SK-N-SH (cell line): ENCODE data around the gene RPL29. TPM values are rescaled to one million over a fixed set of nuclear protein-coding genes. Genes with fewer than 3 reads are reported as not detected.

Experiments used
- CTCF ChIA-PET: fragments of 300-600, 350-600 bp; formaldehyde crosslinking; extraction: SDS; loops from one replicate; lab custom pipeline; 2021; lab: Yijun Ruan, JAX
- POLR2A ChIA-PET: fragments of 350-600 bp; sonication (Branson Sonifier 250); formaldehyde crosslinking; extraction: SDS; loops from one replicate; lab custom pipeline; 2020; ENCODE audit warnings: antibody characterized with exemption, inconsistent platforms; lab: Yijun Ruan, JAX
- DNase-seq: peaks from one replicate; pipeline ENCODE4 v3.0.0; 2012
- H2AFZ ChIP-seq: fragments of 200-600 bp; sonication (generic); 2 replicates; pipeline ENCODE4 v1.8.1; 2016; ENCODE audit warnings: antibody characterized with exemption, mild to moderate bottlenecking, low read depth
- H3F3A ChIP-seq: fragments of 200-600 bp; sonication (generic); replicated peaks from 2 replicates; pipeline ENCODE3; 2016; ENCODE audit warnings: antibody characterized with exemption, mild to moderate bottlenecking; ENCODE audit not compliant: insufficient read depth
- H3K27ac ChIP-seq, 2 experiments: fragments of 200-500 bp in 1 of 2; fragments of 200-600 bp in 1 of 2; sonication (Bioruptor generic) in 1 of 2; sonication (generic), shearing (Covaris generic) in 1 of 2; 2 replicates each; pipeline versions ENCODE4 v1.5.1 to v1.6.1; 2014 to 2016; ENCODE audit warnings: low read depth in 2 of 2, inconsistent platforms in 1 of 2, low read length in 1 of 2, mild to moderate bottlenecking in 1 of 2, mixed read lengths in 1 of 2
- H3K27me3 ChIP-seq: fragments of 200-600 bp; sonication (generic), shearing (Covaris generic); 2 replicates; pipeline ENCODE4 v1.6.1; 2016; ENCODE audit warnings: mixed run types; ENCODE audit not compliant: insufficient read depth
- H3K36me3 ChIP-seq, 2 experiments: fragments of 200-500 bp in 1 of 2; fragments of 200-600 bp in 1 of 2; sonication (Bioruptor generic) in 1 of 2; sonication (generic) in 1 of 2; replicated peaks in 1 of 2; 2 replicates each; pipeline versions ENCODE3 to v1.5.1; 2014 to 2016; ENCODE audit warnings: low read length in 1 of 2, mild to moderate bottlenecking in 1 of 2; ENCODE audit not compliant: insufficient read depth in 2 of 2, control insufficient read depth in 1 of 2
- H3K4me1 ChIP-seq, 2 experiments: fragments of 200-500 bp in 1 of 2; fragments of 200-600 bp in 1 of 2; sonication (Bioruptor generic) in 1 of 2; sonication (generic), shearing (Covaris generic) in 1 of 2; 2 replicates each; pipeline versions ENCODE4 v1.5.1 to v1.6.1; 2014 to 2016; ENCODE audit warnings: low read depth in 1 of 2, low read length in 1 of 2, mixed run types in 1 of 2; ENCODE audit not compliant: insufficient read depth in 2 of 2, control insufficient read depth in 1 of 2
- H3K4me2 ChIP-seq: fragments of 200-600 bp; sonication (generic), shearing (Covaris generic); 2 replicates; pipeline ENCODE4 v1.6.1; 2017; ENCODE audit warnings: mixed run types
- H3K4me3 ChIP-seq, 2 experiments: fragments of 200-500 bp in 1 of 2; fragments of 200-600 bp in 1 of 2; sonication (Bioruptor generic) in 1 of 2; sonication (generic), shearing (Covaris generic) in 1 of 2; 2 replicates each; pipeline versions ENCODE4 v1.5.1 to v1.8.1; 2014 to 2016; ENCODE audit warnings: low read depth in 2 of 2, inconsistent platforms in 1 of 2, low read length in 1 of 2, mild to moderate bottlenecking in 1 of 2, mixed read lengths in 1 of 2, moderate library complexity in 1 of 2
- H3K79me2 ChIP-seq: fragments of 200-600 bp; sonication (generic); 2 replicates; pipeline ENCODE4 v1.8.1; 2017; ENCODE audit warnings: mild to moderate bottlenecking; ENCODE audit not compliant: insufficient read depth
- H3K9ac ChIP-seq: fragments of 200-600 bp; sonication (generic); 2 replicates; pipeline ENCODE4 v1.6.1; 2017; ENCODE audit warnings: mixed run types
- H3K9me2 ChIP-seq: fragments of 200-600 bp; sonication (generic); 2 replicates; pipeline ENCODE4 v1.6.1; 2017; ENCODE audit warnings: mixed run types
- H3K9me3 ChIP-seq: fragments of 200-600 bp; sonication (generic); 2 replicates; pipeline ENCODE4 v1.6.1; 2017; ENCODE audit warnings: mixed run types, mild to moderate bottlenecking, moderate library complexity
- H4K20me1 ChIP-seq: fragments of 200-600 bp; sonication (generic); 2 replicates; pipeline ENCODE4 v1.6.1; 2017; ENCODE audit warnings: mild to moderate bottlenecking, mixed run types; ENCODE audit not compliant: insufficient read depth
- CHD2 ChIP-seq: fragments of 150-350 bp; IDR thresholded peaks from 2 replicates; pipeline ENCODE4 v1.6.1; 2018; ENCODE audit warnings: low read length; ENCODE audit not compliant: partially characterized antibody
- ELF1 ChIP-seq: IDR thresholded peaks from 2 replicates; pipeline ENCODE4 v1.4.0; 2012
- EP300 ChIP-seq, 2 experiments: IDR thresholded peaks; 2 replicates each; pipeline versions ENCODE4 v1.4.0 to v1.6.1; 2012; ENCODE audit warnings: borderline replicate concordance in 1 of 2, low read depth in 1 of 2, low read length in 1 of 2
- EZH2phosphoT487 ChIP-seq: fragments of 200-600 bp; sonication (generic); IDR thresholded peaks from 2 replicates; pipeline ENCODE4 v1.6.1; 2017; ENCODE audit warnings: low read depth, mixed run types, mild to moderate bottlenecking, antibody characterized with exemption, moderate library complexity, borderline replicate concordance
- FOXJ3 ChIP-seq: sonication (generic); formaldehyde crosslinking; IDR thresholded peaks from 2 replicates; pipeline ENCODE4 v1.5.1; 2020; ENCODE audit warnings: mild to moderate bottlenecking, missing genetic modification reagents
- FOXM1 ChIP-seq: IDR thresholded peaks from 2 replicates; pipeline ENCODE4 v1.4.0; 2012; ENCODE audit warnings: low read depth, mild to moderate bottlenecking
- GABPA ChIP-seq: IDR thresholded peaks from 2 replicates; pipeline ENCODE4 v1.4.0; 2012; ENCODE audit warnings: low read depth, mild to moderate bottlenecking
- GATA2 ChIP-seq: sonication (generic); formaldehyde crosslinking; IDR thresholded peaks from 2 replicates; pipeline ENCODE4 v1.5.0; 2020; ENCODE audit warnings: mild to moderate bottlenecking, missing genetic modification reagents
- IRF3 ChIP-seq: fragments of 150-350 bp; IDR thresholded peaks from 2 replicates; pipeline ENCODE4 v1.6.1; 2016; ENCODE audit warnings: mild to moderate bottlenecking, low read depth, low read length
- JUND ChIP-seq: IDR thresholded peaks from 2 replicates; pipeline ENCODE4 v1.4.0; 2012
- MEF2A ChIP-seq: IDR thresholded peaks from 2 replicates; pipeline ENCODE4 v1.4.0; 2012; ENCODE audit warnings: low read depth, borderline replicate concordance
- PBX3 ChIP-seq: IDR thresholded peaks from 2 replicates; pipeline ENCODE4; 2012
- POLR2AphosphoS5 ChIP-seq: IDR thresholded peaks from 2 replicates; pipeline ENCODE4 v1.6.1; 2012; ENCODE audit warnings: low read depth, low read length
- RCOR1 ChIP-seq: fragments of 150-350 bp; IDR thresholded peaks from 2 replicates; pipeline ENCODE4 v1.6.1; 2017; ENCODE audit warnings: antibody characterized with exemption, low read length
- REST ChIP-seq: IDR thresholded peaks from 2 replicates; pipeline ENCODE4 v1.6.1; 2012; ENCODE audit warnings: mild to moderate bottlenecking, low read depth, low read length, moderate library complexity
- SIN3A ChIP-seq: IDR thresholded peaks from 2 replicates; pipeline ENCODE4 v1.6.1; 2012; ENCODE audit warnings: low read depth, mild to moderate bottlenecking, low read length, moderate library complexity, borderline replicate concordance
- SMC3 ChIP-seq: IDR thresholded peaks from 2 replicates; pipeline ENCODE4 v1.6.1; 2012; ENCODE audit warnings: low read depth, low read length, improper control_type of control experiment
- TCF12 ChIP-seq: IDR thresholded peaks from 2 replicates; pipeline ENCODE4 v1.4.0; 2012
- TEAD4 ChIP-seq: IDR thresholded peaks from 2 replicates; pipeline ENCODE4 v1.4.0; 2012; ENCODE audit warnings: mild to moderate bottlenecking, borderline replicate concordance; ENCODE audit not compliant: insufficient read depth
- USF1 ChIP-seq: IDR thresholded peaks from 2 replicates; pipeline ENCODE4 v1.4.0; 2012; ENCODE audit warnings: low read depth, borderline replicate concordance
- USF2 ChIP-seq: fragments of 150-350 bp; IDR thresholded peaks from 2 replicates; pipeline ENCODE4 v1.6.1; 2017; ENCODE audit warnings: antibody characterized with exemption, low read length, low read depth, borderline replicate concordance
- YY1 ChIP-seq: IDR thresholded peaks from 2 replicates; pipeline ENCODE4 v1.4.0; 2012; ENCODE audit warnings: low read depth, mild to moderate bottlenecking
- ZBTB33 ChIP-seq: IDR thresholded peaks from 2 replicates; pipeline ENCODE4 v1.4.0; 2012; ENCODE audit warnings: low read depth, borderline replicate concordance
- WGBS: methylation state at CpG from one replicate; pipeline ENCODE4 v1.1.6; 2017; ENCODE audit warnings: low lambda C conversion rate; 5-methylcytosine and 5-hydroxymethylcytosine counted together
- polyA plus RNA-seq, 3 experiments: library from polyadenylated mRNA; depleted of rRNA; stranded (reverse); fragments of >200 nt; gene quantifications; 2 replicates each; pipeline ENCODE4 v1.2.3, GENCODE V29; 2012

The RPL29 gene
- polyA plus RNA-seq, 1 of the 3 experiments (the other 2 are of a cell fraction), result 3,173 TPM

- Histone ChIP-seq H3K4me3 (no peak overlapping the region), H3K9me3 (no peaks in the 10 kb centered on the region), H3K27ac (peak overlapping the region in 1 of 2 experiments; percentile 100; a peak in 2 of 4 replicates), H3K9ac (no peak overlapping the region), H2AFZ (peak overlapping the region; percentile 22; the same call in 1 of the 2 replicates), H3K36me3 (no peaks in the 10 kb centered on the region), H3K79me2 (no peaks in the 10 kb centered on the region), H3F3A (no peaks in the 10 kb centered on the region), H4K20me1 (no peaks in the 10 kb centered on the region), H3K4me2 (no peak overlapping the region), H3K27me3 (no peaks in the 10 kb centered on the region), H3K4me1 (peaks cover 18 to 87% of the 10 kb centered on the region in 2 experiments; a peak in 3 of 4 replicates), H3K9me2 (no peaks in the 10 kb centered on the region)
- POLR2A ChIA-PET, result interaction anchor here (0.8 to 7.2 kb wide), 17 partner anchors 11 to 279 kb away, joined by 3 to 218 read pairs (median 4); partner anchors contain the start of genes DUSP7, RPL29 and WDR82
- CTCF ChIA-PET, result interaction anchor here (0.6 to 29.9 kb wide), 16 partner anchors 12 to 239 kb away, joined by 3 to 983 read pairs (median 6); partner anchors contain the start of genes ABHD14B and DUSP7
- DNase-seq, result peak; percentile 93
- 58% methylated on average over 10 of the region's 10 CpGs for WGBS
- TF ChIP-seq TEAD4, result no peak
- no peak for TF ChIP-seq ELF1
- no peak for TF ChIP-seq USF2
- TF ChIP-seq JUND, result no peak
- no peak for TF ChIP-seq USF1
- no peak for TF ChIP-seq MEF2A
- no peak for TF ChIP-seq POLR2AphosphoS5
- TF ChIP-seq EZH2phosphoT487, result no peak
- no peak for TF ChIP-seq PBX3
- TF ChIP-seq TCF12, result peak; percentile 24; the same call in 1 of the 2 replicates
- no peak for TF ChIP-seq REST
- TF ChIP-seq FOXM1, result no peak
- peak in 1 of 2 experiments; percentile 98; a peak in 2 of 4 replicates for TF ChIP-seq EP300 (IDR thresholded peaks at IDR 0.05; ENCODE audit: borderline replicate concordance in 1 of 2, low read depth in 1 of 2, low read length in 1 of 2)
- peak; percentile 94 for TF ChIP-seq FOXJ3 (CRISPR knock-in tag)
- peak; percentile 42; the same call in 1 of the 2 replicates for TF ChIP-seq GATA2 (CRISPR knock-in tag)
- peak; percentile 78 for TF ChIP-seq CHD2
- no peak for TF ChIP-seq SIN3A
- TF ChIP-seq SMC3, result peak; percentile 60; the same call in 1 of the 2 replicates
- TF ChIP-seq RCOR1, result peak; percentile 97
- no peak for TF ChIP-seq IRF3
- no peak for TF ChIP-seq GABPA
- TF ChIP-seq ZBTB33, result no peak
- no peak for TF ChIP-seq YY1
These were observed 45.5 kb upstream of the RPL29 start for GRCh38 chr3:52041118-52041731.
